ENCODE measurements around the gene ERGIC1. TPM values are rescaled to one million over a fixed set of nuclear protein-coding genes. Genes with fewer than 3 reads are reported as not detected.

The ERGIC1 gene
- total RNA-seq, 1 experiment from 2014 or later, result 89.8 TPM

- TF ChIP-seq GRHL2 (CRISPR knock-in tag; IDR thresholded peaks at IDR 0.05; ENCODE audit: insufficient replicate concordance, severe bottlenecking), result no peak
- TF ChIP-seq ELF4 (CRISPR knock-in tag; IDR thresholded peaks at IDR 0.05; ENCODE audit: low read depth), result no peak
Observed at GRCh38 chr5:172905346-172906140, 71.5 kb downstream of the ERGIC1 start (continued).

GRCh38 chr5:172906436-172906835 is 72.4 kb downstream of the ERGIC1 start:
- CTCF ChIA-PET, result interaction anchor here (0.8 to 3.1 kb wide), 8 partner anchors 26 to 199 kb away, joined by 3 to 22 read pairs (median 7); no protein-coding TSS in a partner anchor
- Mint-ChIP-seq H3K9me3 (no peaks in the 10 kb centered on the region), H3K4me3 (no peak overlapping the region), H3K36me3 (peaks cover 14% of the 10 kb centered on the region), H3K27ac (no peak overlapping the region), H3K27me3 (ENCODE audit: low read depth) (no peaks in the 10 kb centered on the region), H3K4me1 (peaks cover 21% of the 10 kb centered on the region)
- TF ChIP-seq SMAD4 (CRISPR knock-in tag; IDR thresholded peaks at IDR 0.05) (no peak), ZNF671 (CRISPR knock-in tag; IDR thresholded peaks at IDR 0.05) (no peak), TP53 (CRISPR knock-in tag; IDR thresholded peaks at IDR 0.05) (no peak), ZNF263 (CRISPR knock-in tag; IDR thresholded peaks at IDR 0.05; ENCODE audit: low read depth) (no peak), ZNF512 (CRISPR knock-in tag; IDR thresholded peaks at IDR 0.05; ENCODE audit: borderline replicate concordance) (no peak), IRF1 (CRISPR knock-in tag; IDR thresholded peaks at IDR 0.05) (no peak), ZMAT4 (CRISPR knock-in tag; IDR thresholded peaks at IDR 0.05) (no peak), SOX15 (CRISPR knock-in tag; IDR thresholded peaks at IDR 0.05) (no peak), ZNF532 (CRISPR knock-in tag; IDR thresholded peaks at IDR 0.05; ENCODE audit: borderline replicate concordance) (no peak), TEAD4 (CRISPR knock-in tag; IDR thresholded peaks at IDR 0.05) (no peak), ATF6 (CRISPR knock-in tag; IDR thresholded peaks at IDR 0.05) (no peak), HMGA2 (CRISPR knock-in tag; IDR thresholded peaks at IDR 0.05) (no peak)
- POLR2A ChIA-PET, result no interaction called here
- no peak for DNase-seq (ENCODE audit: low spot score)
- no peak for ATAC-seq
